Suprapubic skin (tissue), 4 donors: ENCODE measurements around the gene CIP2A. TPM values are rescaled to one million over a fixed set of nuclear protein-coding genes. Genes with fewer than 3 reads are reported as not detected.
A peak's percentile ranks its signal among the peaks of the same experiment; 100 is the strongest.

Experiments used
- DNase-seq, 2 donors: peaks; one replicate each; pipeline ENCODE4 v3.0.0-alpha.2; 2019; ENCODE audit warnings: low spot score in 2 of 2
- H3K27ac ChIP-seq: fragments of 200-600 bp; sonication (generic); one replicate; pipeline ENCODE4 v1.5.1; 2019
- H3K27me3 ChIP-seq: fragments of 200-600 bp; sonication (generic); one replicate; pipeline ENCODE4 v1.5.1; 2019
- H3K36me3 ChIP-seq: fragments of 200-600 bp; sonication (generic); one replicate; pipeline ENCODE4 v1.5.1; 2019
- H3K4me1 ChIP-seq: fragments of 200-600 bp; sonication (generic); one replicate; pipeline ENCODE4 v1.5.1; 2019
- H3K4me3 ChIP-seq: fragments of 200-600 bp; sonication (generic); one replicate; pipeline ENCODE4 v1.5.1; 2019; ENCODE audit warnings: mild to moderate bottlenecking
- H3K9me3 ChIP-seq: fragments of 200-600 bp; sonication (generic); one replicate; pipeline ENCODE4 v1.5.1; 2019
- CTCF ChIP-seq, 2 donors: fragments of 200-600 bp in 1 of 2; fragments of 450-650 bp in 1 of 2; sonication (generic) in 1 of 2; IDR thresholded peaks; one replicate each; pipeline ENCODE4 v1.5.1; 2016 to 2019; ENCODE audit warnings: antibody characterized with exemption in 2 of 2, mild to moderate bottlenecking in 1 of 2, moderate library complexity in 1 of 2
- EP300 ChIP-seq: sonication (generic); formaldehyde crosslinking; IDR thresholded peaks from one replicate; pipeline ENCODE4 v1.6.1; 2017; ENCODE audit warnings: antibody characterized with exemption
- POLR2A ChIP-seq, 2 donors: fragments of 450-650 bp; IDR thresholded peaks; one replicate each; pipeline ENCODE4 v1.6.1; 2017; ENCODE audit warnings: antibody characterized with exemption in 2 of 2, mild to moderate bottlenecking in 2 of 2, moderate library complexity in 2 of 2
- POLR2AphosphoS5 ChIP-seq, 3 donors: sonication (generic); formaldehyde crosslinking; IDR thresholded peaks; one replicate each; pipeline ENCODE4 v1.6.1; 2017; ENCODE audit warnings: antibody characterized with exemption in 3 of 3
- WGBS: methylation state at CpG from one replicate; pipeline ENCODE4 v1.1.5; 2018; 5-methylcytosine and 5-hydroxymethylcytosine counted together
- total RNA-seq, 4 donors: library from RNA; depleted of rRNA; stranded (reverse); fragments of >200 nt; gene quantifications; one replicate each; pipeline ENCODE4 v1.1.0, GENCODE V29; 2016

The CIP2A gene
- total RNA-seq, 4 donors from 2014 or later, result 1.3 to 6.4 (median 2.0) TPM

- no peak for DNase-seq
- no peak for TF ChIP-seq EP300
- TF ChIP-seq POLR2AphosphoS5 (IDR thresholded peaks at IDR 0.05), result no peak
- no peak for TF ChIP-seq CTCF (IDR thresholded peaks at IDR 0.05)
- TF ChIP-seq POLR2A (IDR thresholded peaks at IDR 0.05), result no peak
- H3K27ac ChIP-seq, result no peak overlapping the region
- H3K4me1 ChIP-seq, result peaks cover 24% of the 10 kb centered on the region
- no peaks in the 10 kb centered on the region for H3K9me3 ChIP-seq
- H3K36me3 ChIP-seq, result no peaks in the 10 kb centered on the region
- 12% methylated on average over 4 of the region's 4 CpGs for WGBS
- no peaks in the 10 kb centered on the region for H3K27me3 ChIP-seq
- H3K4me3 ChIP-seq, result peak overlapping the region; percentile 83
Observed at GRCh38 chr3:108590460-108590859, 1.2 kb upstream of the CIP2A start.

- Histone ChIP-seq H3K27me3 (no peaks in the 10 kb centered on the region), H3K4me3 (peak overlapping the region; percentile 83), H3K9me3 (no peaks in the 10 kb centered on the region), H3K4me1 (peaks cover 24% of the 10 kb centered on the region), H3K27ac (peak overlapping the region; percentile 93), H3K36me3 (no peaks in the 10 kb centered on the region)
- DNase-seq, result no peak
- TF ChIP-seq CTCF (IDR thresholded peaks at IDR 0.05) (no peak), POLR2AphosphoS5 (IDR thresholded peaks at IDR 0.05) (no peak), POLR2A (IDR thresholded peaks at IDR 0.05) (no peak), EP300 (no peak)
- under 1% methylated on average over 11 of the region's 11 CpGs for WGBS
Observed at GRCh38 chr3:108589998-108590323, 723 bp upstream of the CIP2A start.

- WGBS, result 2% methylated on average over 8 of the region's 8 CpGs
- DNase-seq, result no peak
- H3K9me3 ChIP-seq, result no peaks in the 10 kb centered on the region
- H3K4me3 ChIP-seq, result peak overlapping the region; percentile 83
- TF ChIP-seq POLR2A (IDR thresholded peaks at IDR 0.05) (no peak), CTCF (IDR thresholded peaks at IDR 0.05) (no peak), EP300 (no peak), POLR2AphosphoS5 (IDR thresholded peaks at IDR 0.05) (no peak)
- no peaks in the 10 kb centered on the region for H3K36me3 ChIP-seq
- peaks cover 24% of the 10 kb centered on the region for H3K4me1 ChIP-seq
- H3K27ac ChIP-seq, result peak overlapping the region; percentile 12
- H3K27me3 ChIP-seq, result no peaks in the 10 kb centered on the region
Observed at GRCh38 chr3:108588601-108589000, 637 bp downstream of the CIP2A start.

GRCh38 chr3:108578064-108578463 is 11.2 kb downstream of the CIP2A start:
- no peak for TF ChIP-seq EP300
- no peak for TF ChIP-seq POLR2A (IDR thresholded peaks at IDR 0.05)
- no peak for TF ChIP-seq CTCF (IDR thresholded peaks at IDR 0.05)
- TF ChIP-seq POLR2AphosphoS5 (IDR thresholded peaks at IDR 0.05), result no peak
- H3K9me3 ChIP-seq, result no peaks in the 10 kb centered on the region
- no peaks in the 10 kb centered on the region for H3K27me3 ChIP-seq
- no peak overlapping the region for H3K27ac ChIP-seq
- WGBS, result 88% methylated on average over 2 of the region's 2 CpGs
- no peak overlapping the region for H3K4me3 ChIP-seq
- DNase-seq, result no peak
- no peaks in the 10 kb centered on the region for H3K36me3 ChIP-seq
- H3K4me1 ChIP-seq, result no peaks in the 10 kb centered on the region

GRCh38 chr3:108569336-108569735 is 19.9 kb downstream of the CIP2A start:
- no peak overlapping the region for H3K27ac ChIP-seq
- no peaks in the 10 kb centered on the region for H3K27me3 ChIP-seq
- TF ChIP-seq CTCF (IDR thresholded peaks at IDR 0.05), result no peak
- no peak for TF ChIP-seq EP300
- no peak for TF ChIP-seq POLR2A (IDR thresholded peaks at IDR 0.05)
- no peak for TF ChIP-seq POLR2AphosphoS5 (IDR thresholded peaks at IDR 0.05)
- 97% methylated on average over 4 of the region's 4 CpGs for WGBS
- no peak overlapping the region for H3K4me3 ChIP-seq
- H3K9me3 ChIP-seq, result no peaks in the 10 kb centered on the region
- H3K36me3 ChIP-seq, result no peaks in the 10 kb centered on the region
- no peaks in the 10 kb centered on the region for H3K4me1 ChIP-seq
- no peak for DNase-seq
